ENCODE data around the gene CCSAP. TPM values are rescaled to one million over a fixed set of nuclear protein-coding genes. Genes with fewer than 3 reads are reported as not detected.

The CCSAP gene
- total RNA-seq, 4 donors from 2014 or later: 5.1 to 6.7 (median 6.2) TPM

GRCh38 chr1:229278120-229278741 lies 64.6 kb downstream of the CCSAP start:
- WGBS, 2 donors (ENCODE audit: low coverage in 1 of 2): 64 to 84% methylated on average over 2 of the region's 2 CpGs
- H3K27me3 ChIP-seq: no peaks in the 10 kb centered on the region
- no peak for ATAC-seq
- TF ChIP-seq POLR2AphosphoS5 (IDR thresholded peaks at IDR 0.05) (no peak), EP300 (IDR thresholded peaks at IDR 0.05) (no peak), POLR2A (IDR thresholded peaks at IDR 0.05) (no peak), CTCF (IDR thresholded peaks at IDR 0.05) (no peak)
- H3K27ac ChIP-seq: peak overlapping the region in 2 of 4 donors; percentile 1 to 39
- no peak overlapping the region for H3K4me3 ChIP-seq
- no peaks in the 10 kb centered on the region for H3K36me3 ChIP-seq
- H3K9me3 ChIP-seq: no peaks in the 10 kb centered on the region
- peaks cover 16 to 96% (median 29%) of the 10 kb centered on the region in 3 donors for H3K4me1 ChIP-seq

- no peaks in the 10 kb centered on the region for H3K9me3 ChIP-seq
- H3K36me3 ChIP-seq: no peaks in the 10 kb centered on the region
- no peak overlapping the region for H3K4me3 ChIP-seq
- peaks cover 19 to 89% (median 34%) of the 10 kb centered on the region in 3 donors for H3K4me1 ChIP-seq
- no peak for ATAC-seq
- peak overlapping the region in 3 of 4 donors; percentile 93 to 95 (median 95) for H3K27ac ChIP-seq
- WGBS, 2 donors (ENCODE audit: low coverage in 1 of 2): 88 to 100% methylated on average over 2 of the region's 2 CpGs
- H3K27me3 ChIP-seq: no peaks in the 10 kb centered on the region
- TF ChIP-seq POLR2A (IDR thresholded peaks at IDR 0.05) (no peak), CTCF (IDR thresholded peaks at IDR 0.05) (no peak), POLR2AphosphoS5 (IDR thresholded peaks at IDR 0.05) (no peak), EP300 (IDR thresholded peaks at IDR 0.05) (no peak)
These were observed 67.8 kb downstream of the CCSAP start for GRCh38 chr1:229275005-229275404.

- TF ChIP-seq POLR2AphosphoS5 (IDR thresholded peaks at IDR 0.05): no peak
- no peak for TF ChIP-seq POLR2A (IDR thresholded peaks at IDR 0.05)
- TF ChIP-seq CTCF (IDR thresholded peaks at IDR 0.05): no peak
- no peak for TF ChIP-seq EP300 (IDR thresholded peaks at IDR 0.05)
- ATAC-seq: peak; percentile 19
- WGBS, 2 donors (ENCODE audit: low coverage in 1 of 2): 54 to 76% methylated on average over 5 to 7 of the region's 7 CpGs
- Histone ChIP-seq H3K9me3 (no peaks in the 10 kb centered on the region), H3K27ac (peak overlapping the region; percentile 71 to 95 (median 94)), H3K4me3 (peak overlapping the region in 1 of 2 donors; percentile 96), H3K36me3 (no peaks in the 10 kb centered on the region), H3K4me1 (peaks cover 11 to 90% (median 29%) of the 10 kb centered on the region in 3 donors), H3K27me3 (no peaks in the 10 kb centered on the region)
These were observed 69.2 kb downstream of the CCSAP start for GRCh38 chr1:229273507-229274232.

GRCh38 chr1:229272164-229273158 lies 70.4 kb downstream of the CCSAP start:
- Histone ChIP-seq H3K4me1 (peaks cover 6 to 82% (median 29%) of the 10 kb centered on the region in 3 donors), H3K27me3 (no peaks in the 10 kb centered on the region), H3K27ac (peak overlapping the region; percentile 71 to 95 (median 94)), H3K4me3 (peak overlapping the region; percentile 84 to 96), H3K9me3 (peaks cover 0 to 3% (median 0%) of the 10 kb centered on the region in 3 donors), H3K36me3 (peaks cover 0 to 2% of the 10 kb centered on the region in 2 donors)
- no peak for TF ChIP-seq POLR2AphosphoS5 (IDR thresholded peaks at IDR 0.05)
- no peak for TF ChIP-seq CTCF (IDR thresholded peaks at IDR 0.05)
- no peak for TF ChIP-seq EP300 (IDR thresholded peaks at IDR 0.05)
- TF ChIP-seq POLR2A (IDR thresholded peaks at IDR 0.05): no peak
- ATAC-seq: no peak
- 35 to 43% methylated on average over 6 to 11 of the region's 11 CpGs for WGBS, 2 donors (ENCODE audit: low coverage in 1 of 2)
